Metanephros (tissue), 1 donor: Measurements from ENCODE around the gene DNAJA2. TPM values are rescaled to one million over a fixed set of nuclear protein-coding genes. Genes with fewer than 3 reads are reported as not detected.

Experiments
- total RNA-seq: library from RNA; depleted of rRNA; stranded (reverse); fragments of >200 nt; gene quantifications from one replicate; pipeline ENCODE4 v1.2.3, GENCODE V29; 2014

DNAJA2 gene
- 53.9 TPM for total RNA-seq

GRCh38 chr16:46973207-46973995, at the start of gene DNAJA2:
Gene DNAJA2 (minus strand): TSS chr16:46973674. CDS start chr16:46973572, 102 bp downstream.

Other genes starting within 250 kb of the DNAJA2 start
- 15.2 TPM for gene MYLK3, start 225.3 kb downstream of the DNAJA2 start, total RNA-seq
- gene C16orf87, start 142.5 kb downstream of the DNAJA2 start, total RNA-seq = 11.6 TPM
- 29.4 TPM for gene GPT2, start 89.3 kb downstream of the DNAJA2 start, total RNA-seq
- gene NETO2, start 170.3 kb upstream of the DNAJA2 start, total RNA-seq = 16.7 TPM